HepG2 (cell line): ENCODE measurements around the gene ZBTB46. TPM values are rescaled to one million over a fixed set of nuclear protein-coding genes. Genes with fewer than 3 reads are reported as not detected.

Experiments
- BRCA1 ChIP-seq: sonication (generic); formaldehyde crosslinking; IDR thresholded peaks from 2 replicates; pipeline ENCODE4 v1.4.0; 2020; ENCODE audit warnings: missing genetic modification reagents
- IKZF5 ChIP-seq: IDR thresholded peaks from 2 replicates; pipeline ENCODE4 v1.6.1; 2018; ENCODE audit warnings: missing genetic modification reagents, mild to moderate bottlenecking, missing compliant biosample characterization
- KDM1A ChIP-seq: IDR thresholded peaks from 2 replicates; pipeline ENCODE4 v1.6.1; 2016; ENCODE audit warnings: missing compliant biosample characterization
- MNT ChIP-seq: fragments of 450-650 bp; IDR thresholded peaks from 2 replicates; pipeline ENCODE4 v1.6.1; 2016
- NFE2L2 ChIP-seq: fragments of 150-350 bp; IDR thresholded peaks from 2 replicates; pipeline ENCODE4 v1.6.1; 2014; ENCODE audit warnings: low read length
- NFIC ChIP-seq: IDR thresholded peaks from 2 replicates; pipeline ENCODE4 v1.6.1; 2012; ENCODE audit warnings: mild to moderate bottlenecking, low read length, inconsistent platforms
- PAF1 ChIP-seq: IDR thresholded peaks from 2 replicates; pipeline ENCODE4 v1.6.1; 2016; ENCODE audit warnings: missing genetic modification reagents, missing compliant biosample characterization
- PHB2 ChIP-seq: fragments of 450-650 bp; IDR thresholded peaks from 2 replicates; pipeline ENCODE4 v1.6.1; 2018; ENCODE audit not compliant: partially characterized antibody
- SCMH1 ChIP-seq: sonication (generic); formaldehyde crosslinking; IDR thresholded peaks from 2 replicates; pipeline ENCODE4 v1.9.0; 2021; ENCODE audit warnings: missing genetic modification reagents, mild to moderate bottlenecking, borderline replicate concordance
- SP2 ChIP-seq: sonication (generic); formaldehyde crosslinking; IDR thresholded peaks from 2 replicates; pipeline ENCODE4 v1.5.1; 2020; ENCODE audit warnings: mild to moderate bottlenecking, missing genetic modification reagents
- SP5 ChIP-seq: IDR thresholded peaks from 2 replicates; pipeline ENCODE4 v1.6.1; 2016; ENCODE audit warnings: low read depth, borderline replicate concordance
- TCF7 ChIP-seq: sonication (generic); IDR thresholded peaks from 2 replicates; pipeline ENCODE4 v1.6.1; 2016; ENCODE audit warnings: antibody characterized with exemption, low read depth
- ZBTB39 ChIP-seq: sonication (generic); formaldehyde crosslinking; IDR thresholded peaks from 2 replicates; pipeline ENCODE4 v1.5.0; 2020; ENCODE audit warnings: missing genetic modification reagents
- ZNF275 ChIP-seq: sonication (generic); formaldehyde crosslinking; IDR thresholded peaks from 2 replicates; pipeline ENCODE4 v1.8.0; 2022; ENCODE audit warnings: missing genetic modification reagents, mild to moderate bottlenecking, inconsistent platforms, borderline replicate concordance
- ZNF350 ChIP-seq: sonication (generic); formaldehyde crosslinking; IDR thresholded peaks from 2 replicates; pipeline ENCODE4 v1.4.0; 2020; ENCODE audit warnings: mild to moderate bottlenecking, low read depth, missing genetic modification reagents, borderline replicate concordance
- ZNF362 ChIP-seq: sonication (generic); formaldehyde crosslinking; IDR thresholded peaks from 2 replicates; pipeline ENCODE4 v1.4.0; 2020; ENCODE audit warnings: missing genetic modification reagents, mild to moderate bottlenecking, borderline replicate concordance
- ZNF570 ChIP-seq: sonication (generic); formaldehyde crosslinking; IDR thresholded peaks from 2 replicates; pipeline ENCODE4 v1.4.0; 2020; ENCODE audit warnings: mild to moderate bottlenecking, missing genetic modification reagents, borderline replicate concordance
- polyA plus RNA-seq, 8 experiments: library from polyadenylated mRNA; depleted of rRNA in 3 of 8; stranded (reverse) in 7 of 8; unstranded in 1 of 8; fragments of >200 nt; fragmentation: Illumina TruSeq in 4 of 8; extraction: Trizol in 4 of 8; gene quantifications; 2 replicates each; pipeline versions ENCODE4 v1.2.1 to v1.2.3, GENCODE V29; 2011 to 2016; ENCODE audit warnings: low read depth in 4 of 8, missing spikeins in 1 of 8, mixed read lengths in 1 of 8; ENCODE audit not compliant: insufficient read depth in 1 of 8
- total RNA-seq, 5 experiments: library from RNA; depleted of rRNA; stranded (reverse); fragments of >200 nt; fragmentation: Illumina TruSeq; extraction: Trizol; gene quantifications; 2 replicates each; pipeline ENCODE4 v1.2.3, GENCODE V29; 2016; ENCODE audit warnings: low read depth in 1 of 5
- TF ChIP-seq, protein P1 (sequence below): sonication (generic); formaldehyde crosslinking; IDR thresholded peaks from 2 replicates; pipeline ENCODE4 v1.5.0; 2020; ENCODE audit warnings: mild to moderate bottlenecking, missing genetic modification reagents, moderate library complexity
- TF ChIP-seq, protein P2 (sequence below): sonication (generic); formaldehyde crosslinking; IDR thresholded peaks from 2 replicates; pipeline ENCODE4 v1.5.0; 2020; ENCODE audit warnings: mild to moderate bottlenecking, missing genetic modification reagents

Gene ZBTB46
- total and polyA plus RNA-seq, 2 of the 13 experiments (the other 11 are each of a cell fraction or from before 2014, with no cell fraction given), result 1.6 to 13.5 TPM

DNA sequence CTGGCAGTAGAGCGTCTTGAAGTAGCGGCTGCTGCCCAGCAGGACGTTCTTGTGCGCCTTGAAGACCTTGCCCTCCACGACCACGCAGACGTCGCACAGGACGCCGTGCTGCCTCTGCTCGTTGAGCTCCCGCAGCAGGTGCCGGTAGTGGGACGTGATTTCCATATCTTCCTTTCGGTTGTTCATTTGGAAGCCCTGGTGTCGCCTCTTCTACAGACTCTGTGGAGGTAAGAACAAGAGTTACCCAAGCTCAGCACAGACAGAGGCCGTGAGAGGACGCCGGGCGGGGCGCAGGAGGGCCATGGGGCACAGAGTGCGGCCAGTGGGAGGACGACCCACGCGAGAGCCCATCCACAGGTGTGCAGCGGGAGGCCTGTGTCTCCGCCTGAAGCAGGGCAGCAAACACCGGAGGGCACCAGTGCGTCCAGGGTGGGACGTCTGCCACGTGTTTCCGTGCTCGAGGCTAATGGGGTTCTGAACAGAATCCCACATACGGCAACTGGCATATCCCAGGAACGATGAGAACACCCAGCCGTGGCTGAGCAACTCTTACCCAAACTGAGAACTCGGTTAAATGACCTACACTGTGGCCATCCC lies 40.4 kb downstream of the ZBTB46 start (continued):
- TF ChIP-seq, protein P1, sequence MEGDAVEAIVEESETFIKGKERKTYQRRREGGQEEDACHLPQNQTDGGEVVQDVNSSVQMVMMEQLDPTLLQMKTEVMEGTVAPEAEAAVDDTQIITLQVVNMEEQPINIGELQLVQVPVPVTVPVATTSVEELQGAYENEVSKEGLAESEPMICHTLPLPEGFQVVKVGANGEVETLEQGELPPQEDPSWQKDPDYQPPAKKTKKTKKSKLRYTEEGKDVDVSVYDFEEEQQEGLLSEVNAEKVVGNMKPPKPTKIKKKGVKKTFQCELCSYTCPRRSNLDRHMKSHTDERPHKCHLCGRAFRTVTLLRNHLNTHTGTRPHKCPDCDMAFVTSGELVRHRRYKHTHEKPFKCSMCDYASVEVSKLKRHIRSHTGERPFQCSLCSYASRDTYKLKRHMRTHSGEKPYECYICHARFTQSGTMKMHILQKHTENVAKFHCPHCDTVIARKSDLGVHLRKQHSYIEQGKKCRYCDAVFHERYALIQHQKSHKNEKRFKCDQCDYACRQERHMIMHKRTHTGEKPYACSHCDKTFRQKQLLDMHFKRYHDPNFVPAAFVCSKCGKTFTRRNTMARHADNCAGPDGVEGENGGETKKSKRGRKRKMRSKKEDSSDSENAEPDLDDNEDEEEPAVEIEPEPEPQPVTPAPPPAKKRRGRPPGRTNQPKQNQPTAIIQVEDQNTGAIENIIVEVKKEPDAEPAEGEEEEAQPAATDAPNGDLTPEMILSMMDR, result peak; percentile 47
- TF ChIP-seq IKZF5, result no peak
- no peak for TF ChIP-seq ZNF275 (CRISPR knock-in tag)
- no peak for TF ChIP-seq TCF7
- TF ChIP-seq ZNF350 (CRISPR knock-in tag), result no peak
- no peak for TF ChIP-seq KDM1A
- TF ChIP-seq ZNF570 (CRISPR knock-in tag), result no peak
- no peak for TF ChIP-seq ZBTB39 (CRISPR knock-in tag)
- no peak for TF ChIP-seq BRCA1
- TF ChIP-seq NFIC, result no peak
- no peak for TF ChIP-seq PAF1
- TF ChIP-seq MNT, result no peak
- no peak for TF ChIP-seq SP2
- no peak for TF ChIP-seq SCMH1 (CRISPR knock-in tag)
- TF ChIP-seq, protein P2, sequence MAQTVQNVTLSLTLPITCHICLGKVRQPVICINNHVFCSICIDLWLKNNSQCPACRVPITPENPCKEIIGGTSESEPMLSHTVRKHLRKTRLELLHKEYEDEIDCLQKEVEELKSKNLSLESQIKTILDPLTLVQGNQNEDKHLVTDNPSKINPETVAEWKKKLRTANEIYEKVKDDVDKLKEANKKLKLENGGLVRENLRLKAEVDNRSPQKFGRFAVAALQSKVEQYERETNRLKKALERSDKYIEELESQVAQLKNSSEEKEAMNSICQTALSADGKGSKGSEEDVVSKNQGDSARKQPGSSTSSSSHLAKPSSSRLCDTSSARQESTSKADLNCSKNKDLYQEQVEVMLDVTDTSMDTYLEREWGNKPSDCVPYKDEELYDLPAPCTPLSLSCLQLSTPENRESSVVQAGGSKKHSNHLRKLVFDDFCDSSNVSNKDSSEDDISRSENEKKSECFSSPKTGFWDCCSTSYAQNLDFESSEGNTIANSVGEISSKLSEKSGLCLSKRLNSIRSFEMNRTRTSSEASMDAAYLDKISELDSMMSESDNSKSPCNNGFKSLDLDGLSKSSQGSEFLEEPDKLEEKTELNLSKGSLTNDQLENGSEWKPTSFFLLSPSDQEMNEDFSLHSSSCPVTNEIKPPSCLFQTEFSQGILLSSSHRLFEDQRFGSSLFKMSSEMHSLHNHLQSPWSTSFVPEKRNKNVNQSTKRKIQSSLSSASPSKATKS (CRISPR knock-in tag), result no peak
- TF ChIP-seq NFE2L2, result no peak
- no peak for TF ChIP-seq ZNF362
- TF ChIP-seq SP5 (CRISPR knock-in tag), result no peak
- no peak for TF ChIP-seq PHB2
